Sigmoid colon (tissue), 7 donors: ENCODE data around the gene NUDT14. TPM values are rescaled to one million over a fixed set of nuclear protein-coding genes. Genes with fewer than 3 reads are reported as not detected.

Source experiments
- DNase-seq: peaks from one replicate; pipeline ENCODE4 v3.0.0-alpha.2; 2019
- H3K27ac ChIP-seq, 4 donors: fragments of 200-600 bp; sonication (generic); one replicate each; pipeline ENCODE4 v1.5.1; 2016 to 2019; ENCODE audit warnings: mild to moderate bottlenecking in 1 of 4
- H3K27me3 ChIP-seq, 3 donors: fragments of 200-600 bp; sonication (generic); one replicate each; pipeline ENCODE4 v1.5.1; 2019; ENCODE audit warnings: mild to moderate bottlenecking in 1 of 3
- H3K36me3 ChIP-seq, 4 donors: fragments of 200-600 bp; sonication (generic); one replicate each; pipeline ENCODE4 v1.5.1; 2016 to 2019
- H3K4me1 ChIP-seq, 4 donors: fragments of 200-600 bp; sonication (generic); one replicate each; pipeline ENCODE4 v1.5.1; 2017 to 2019
- H3K4me3 ChIP-seq, 4 donors: fragments of 200-600 bp; sonication (generic); one replicate each; pipeline ENCODE4 v1.5.1; 2017 to 2019; ENCODE audit warnings: mild to moderate bottlenecking in 2 of 4, moderate library complexity in 1 of 4
- H3K9me3 ChIP-seq, 4 donors: fragments of 200-600 bp in 3 of 4; sonication (generic) in 3 of 4; one replicate each; pipeline versions ENCODE4 v1.5.1 to v1.6.1; 2013 to 2019
- CTCF ChIP-seq, 4 experiments: fragments of 450-650 bp in 3 of 4; fragments of 200-600 bp in 1 of 4; IDR thresholded peaks; one replicate each; pipeline ENCODE4 v1.5.1; 2016 to 2019; ENCODE audit warnings: antibody characterized with exemption in 4 of 4, mild to moderate bottlenecking in 3 of 4, moderate library complexity in 2 of 4
- EP300 ChIP-seq, 4 donors: sonication (generic); formaldehyde crosslinking; IDR thresholded peaks; one replicate each; pipeline ENCODE4 v1.6.1; 2017; ENCODE audit warnings: antibody characterized with exemption in 4 of 4
- POLR2A ChIP-seq, 2 donors: fragments of 450-650 bp; IDR thresholded peaks; one replicate each; pipeline ENCODE4 v1.6.1; 2016; ENCODE audit warnings: antibody characterized with exemption in 2 of 2, mild to moderate bottlenecking in 2 of 2, moderate library complexity in 2 of 2
- POLR2AphosphoS5 ChIP-seq, 4 donors: sonication (generic); formaldehyde crosslinking; IDR thresholded peaks; one replicate each; pipeline ENCODE4 v1.6.1; 2017; ENCODE audit warnings: antibody characterized with exemption in 4 of 4
- WGBS, 2 donors: extraction: QIAGEN DNeasy Blood & Tissue Kit; methylation state at CpG; one replicate each; pipeline ENCODE4 v1.1.7; 2013; 5-methylcytosine and 5-hydroxymethylcytosine counted together
- intact Hi-C: fragments of 100-400 bp; cut with DNase I; formaldehyde crosslinking; loops from one replicate; pipeline ENCODE4 v1.15.1; 2023
- polyA plus RNA-seq, 3 donors: library from polyadenylated mRNA; stranded (reverse); fragments of 200-250 nt; gene quantifications; one replicate each; pipeline ENCODE4 v1.2.3, GENCODE V29; 2013
- total RNA-seq, 4 donors: library from RNA; depleted of rRNA; stranded (reverse); fragments of >200 nt; gene quantifications; one replicate each; pipeline ENCODE4 v1.1.0, GENCODE V29; 2016
- donor health status: healthy with polysubstance abuse.
- donor health status: Bipolar disorder and iron deficiency.
- donor health status: healthy.

The NUDT14 gene
- total and polyA plus RNA-seq, 7 donors = 4.1 to 47.4 (median 10.5) TPM

GRCh38 chr14:105201156-105201924 is 20.2 kb upstream of the NUDT14 start:
- DNase-seq = no peak
- Histone ChIP-seq H3K36me3 (no peaks in the 10 kb centered on the region), H3K4me3 (no peak overlapping the region), H3K9me3 (no peaks in the 10 kb centered on the region), H3K27me3 (peaks cover 31 to 65% (median 61%) of the 10 kb centered on the region in 3 donors), H3K27ac (peak overlapping the region in 2 of 4 donors; percentile 7 to 27), H3K4me1 (peaks cover 0 to 41% (median 39%) of the 10 kb centered on the region in 4 donors)
- WGBS, 2 donors = 39 to 43% methylated on average over 28 of the region's 28 CpGs
- intact Hi-C loops = loop anchor here (5.0 to 10.0 kb wide), 2 partner anchors 81 to 323 kb away; partner anchors contain the start of gene TMEM121
- TF ChIP-seq CTCF (IDR thresholded peaks at IDR 0.05) = no peak
- no peak for TF ChIP-seq POLR2AphosphoS5 (IDR thresholded peaks at IDR 0.05)
- TF ChIP-seq POLR2A (IDR thresholded peaks at IDR 0.05) = no peak

- Histone ChIP-seq H3K9me3 (no peaks in the 10 kb centered on the region), H3K36me3 (no peaks in the 10 kb centered on the region), H3K27me3 (peaks cover 38 to 72% (median 68%) of the 10 kb centered on the region in 3 donors), H3K4me3 (no peak overlapping the region), H3K4me1 (peaks cover 0 to 45% (median 40%) of the 10 kb centered on the region in 4 donors), H3K27ac (no peak overlapping the region)
- intact Hi-C loops = loop anchor here (5.0 to 10.0 kb wide), 2 partner anchors 82 to 324 kb away; partner anchors contain the start of gene TMEM121
- 77 to 81% methylated on average over 16 of the region's 16 CpGs for WGBS, 2 donors
- TF ChIP-seq CTCF (IDR thresholded peaks at IDR 0.05) = no peak
- no peak for TF ChIP-seq EP300 (IDR thresholded peaks at IDR 0.05)
- no peak for TF ChIP-seq POLR2A (IDR thresholded peaks at IDR 0.05)
- no peak for TF ChIP-seq POLR2AphosphoS5 (IDR thresholded peaks at IDR 0.05)
- no peak for DNase-seq
These were observed 19.5 kb upstream of the NUDT14 start for GRCh38 chr14:105200641-105201040.

DNA sequence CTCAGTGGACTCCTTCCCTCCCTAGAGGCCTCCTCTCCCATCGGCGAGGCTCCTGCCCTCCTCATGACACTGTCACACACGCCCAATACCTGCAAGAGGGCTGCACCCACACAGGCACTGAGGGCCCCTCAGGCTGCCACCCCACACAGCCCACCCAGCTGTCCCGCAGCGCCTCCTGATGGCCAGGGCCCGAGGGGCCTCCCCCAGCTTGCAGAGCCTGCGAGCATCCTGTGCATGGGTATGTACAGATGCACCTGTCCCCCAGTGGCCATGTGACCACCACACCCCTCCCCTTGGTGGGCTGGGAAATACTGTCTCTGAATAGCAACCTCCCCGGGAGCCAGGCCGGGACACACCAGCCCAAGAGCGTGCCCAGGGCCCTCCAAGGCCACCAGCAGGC is 19.0 kb upstream of the NUDT14 start:
- H3K27ac ChIP-seq = no peak overlapping the region
- no peak for DNase-seq
- intact Hi-C loops = loop anchor here (5.0 to 10.0 kb wide), 2 partner anchors 82 to 325 kb away; partner anchors contain the start of gene TMEM121
- no peak for TF ChIP-seq POLR2AphosphoS5 (IDR thresholded peaks at IDR 0.05)
- no peak for TF ChIP-seq CTCF (IDR thresholded peaks at IDR 0.05)
- no peak for TF ChIP-seq EP300 (IDR thresholded peaks at IDR 0.05)
- no peak for TF ChIP-seq POLR2A (IDR thresholded peaks at IDR 0.05)
- 75 to 84% methylated on average over 10 of the region's 10 CpGs for WGBS, 2 donors
- H3K4me3 ChIP-seq = no peak overlapping the region
- H3K4me1 ChIP-seq = peaks cover 0 to 40% (median 34%) of the 10 kb centered on the region in 4 donors
- H3K27me3 ChIP-seq = peaks cover 43 to 77% (median 73%) of the 10 kb centered on the region in 3 donors
- no peaks in the 10 kb centered on the region for H3K9me3 ChIP-seq
- H3K36me3 ChIP-seq = no peaks in the 10 kb centered on the region

GRCh38 chr14:105199093-105199492 is 18.0 kb upstream of the NUDT14 start:
- no peak overlapping the region for H3K4me3 ChIP-seq
- TF ChIP-seq POLR2A (IDR thresholded peaks at IDR 0.05) (no peak), POLR2AphosphoS5 (IDR thresholded peaks at IDR 0.05) (no peak), EP300 (IDR thresholded peaks at IDR 0.05) (no peak), CTCF (IDR thresholded peaks at IDR 0.05) (no peak)
- 53 to 69% methylated on average over 18 of the region's 18 CpGs for WGBS, 2 donors
- H3K4me1 ChIP-seq = peaks cover 0 to 35% (median 28%) of the 10 kb centered on the region in 4 donors
- no peak for DNase-seq
- intact Hi-C loops = no loop called here
- H3K27ac ChIP-seq = peak overlapping the region in 1 of 4 donors; percentile 38
- H3K27me3 ChIP-seq = peaks cover 50 to 87% (median 83%) of the 10 kb centered on the region in 3 donors
- H3K9me3 ChIP-seq = no peaks in the 10 kb centered on the region
- H3K36me3 ChIP-seq = no peaks in the 10 kb centered on the region
